Stimulated activated CD8-positive, alpha-beta memory T cell treated with anti-CD3 and anti-CD28 coated beads, Interleukin-12 subunit alpha, Interleukin-12 subunit beta, amount 100 ng/mL, for 24 hours (primary cell): ENCODE measurements around the gene TIPARP.

Experiments
- DNase-seq: peaks from one replicate; pipeline ENCODE4 v3.0.0-alpha.2; 2020; ENCODE audit errors: extremely low read depth

Gene TIPARP

GRCh38 chr3:156676768-156677479 is 2.5 kb downstream of the TIPARP start:
- DNase-seq: no peak

- DNase-seq: no peak
Observed at GRCh38 chr3:156677536-156677935, 3.1 kb downstream of the TIPARP start.

GRCh38 chr3:156678197-156678596 is 3.8 kb downstream of the TIPARP start:
- no peak for DNase-seq

GRCh38 chr3:156680243-156680914 is 6.0 kb downstream of the TIPARP start:
- no peak for DNase-seq

- no peak for DNase-seq
Observed at GRCh38 chr3:156681002-156681401, 6.6 kb downstream of the TIPARP start.

GRCh38 chr3:156682501-156682900 is 8.1 kb downstream of the TIPARP start:
- DNase-seq: no peak

- no peak for DNase-seq
Observed at GRCh38 chr3:156682963-156683362, 8.6 kb downstream of the TIPARP start.

GRCh38 chr3:156685198-156685597 is 10.8 kb downstream of the TIPARP start:
- DNase-seq: no peak

GRCh38 chr3:156685752-156686151 is 11.4 kb downstream of the TIPARP start:
- DNase-seq: no peak

- no peak for DNase-seq
Observed at GRCh38 chr3:156687023-156687422, 12.6 kb downstream of the TIPARP start.

- no peak for DNase-seq
Observed at GRCh38 chr3:156688632-156689452, 14.5 kb downstream of the TIPARP start.

GRCh38 chr3:156689608-156690007 is 15.2 kb downstream of the TIPARP start:
- DNase-seq: no peak

GRCh38 chr3:156691920-156692319 is 17.5 kb downstream of the TIPARP start:
- DNase-seq: no peak

- DNase-seq: no peak
Observed at GRCh38 chr3:156693166-156693565, 18.8 kb downstream of the TIPARP start.

- no peak for DNase-seq
Observed at GRCh38 chr3:156694536-156694935, 20.1 kb downstream of the TIPARP start.

GRCh38 chr3:156702367-156702766 is 28.0 kb downstream of the TIPARP start:
- DNase-seq: no peak

GRCh38 chr3:156704370-156705036 is 30.1 kb downstream of the TIPARP start:
- DNase-seq: no peak

GRCh38 chr3:156705761-156706616 is 31.6 kb downstream of the TIPARP start:
- no peak for DNase-seq

GRCh38 chr3:156707588-156707987 is 33.2 kb downstream of the TIPARP start:
- DNase-seq: no peak

GRCh38 chr3:156710429-156710828 is 36.0 kb downstream of the TIPARP start:
- no peak for DNase-seq

- no peak for DNase-seq
Observed at GRCh38 chr3:156711113-156711512, 36.7 kb downstream of the TIPARP start.
